IPS DF 4.7 (cell line): ENCODE measurements around the gene MFN1.

ENCODE experiments used
- DNase-seq: peaks from one replicate; pipeline ENCODE4 v3.0.0-alpha.2; 2013; ENCODE audit warnings: low spot score; ENCODE audit errors: extremely low read depth

MFN1 gene

DNA sequence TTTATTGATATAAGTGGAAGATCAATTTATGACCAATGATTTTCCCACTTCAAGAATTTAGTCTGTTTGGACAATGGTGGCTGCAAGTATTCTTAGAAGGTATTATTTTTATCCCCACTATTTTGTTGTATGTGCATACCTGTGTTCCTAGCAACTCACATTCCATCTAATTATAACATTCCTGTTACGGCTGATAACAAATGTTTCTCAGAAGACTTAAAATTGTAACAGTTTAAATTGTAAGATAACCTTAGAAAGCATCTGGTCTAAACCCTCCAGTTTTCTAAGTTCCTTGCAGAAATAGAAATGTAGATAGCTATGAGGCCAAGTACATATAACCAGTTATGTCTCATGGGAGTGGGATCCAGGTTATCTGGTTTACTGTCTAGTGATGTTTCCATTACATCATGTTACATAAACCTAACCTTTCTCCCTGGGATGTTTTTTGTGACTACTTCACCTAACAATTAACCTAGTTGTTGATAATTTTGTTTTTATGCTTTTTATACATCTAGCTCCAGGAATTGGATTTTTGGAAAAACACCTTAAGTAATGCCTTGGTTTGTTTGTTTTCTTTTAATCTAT lies 11.1 kb upstream of the MFN1 start:
- no peak for DNase-seq

- DNase-seq = no peak
Measured at GRCh38 chr3:179348325-179349013, 960 bp downstream of the MFN1 start.

GRCh38 chr3:179355996-179356395 lies 8.5 kb downstream of the MFN1 start:
- DNase-seq = no peak

- no peak for DNase-seq
Measured at GRCh38 chr3:179363332-179363731, 15.8 kb downstream of the MFN1 start.

- DNase-seq = no peak
Measured at GRCh38 chr3:179369621-179370020, 22.1 kb downstream of the MFN1 start.

GRCh38 chr3:179373938-179374337 lies 26.4 kb downstream of the MFN1 start:
- no peak for DNase-seq

GRCh38 chr3:179375091-179375999 lies 27.8 kb downstream of the MFN1 start:
- DNase-seq = no peak

DNA sequence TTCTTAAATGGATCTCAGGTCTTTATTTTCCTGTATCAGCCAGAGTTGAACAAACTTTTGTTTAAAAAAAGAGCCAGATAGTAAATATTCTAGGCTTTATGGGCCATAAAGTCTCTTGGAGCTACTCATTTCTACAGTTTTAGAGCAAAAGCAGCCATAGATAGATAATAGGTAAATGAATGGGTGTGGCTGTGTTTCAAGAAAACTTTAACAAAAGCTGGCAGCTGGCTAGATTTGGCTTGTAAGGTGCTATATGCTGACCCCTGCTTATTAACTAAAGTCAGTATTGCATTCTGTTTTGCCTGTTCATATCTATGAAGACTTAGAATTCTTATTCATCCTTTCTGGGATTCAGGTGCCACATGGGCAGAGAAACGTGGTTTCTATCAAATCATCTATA lies 29.0 kb downstream of the MFN1 start:
- no peak for DNase-seq

DNA sequence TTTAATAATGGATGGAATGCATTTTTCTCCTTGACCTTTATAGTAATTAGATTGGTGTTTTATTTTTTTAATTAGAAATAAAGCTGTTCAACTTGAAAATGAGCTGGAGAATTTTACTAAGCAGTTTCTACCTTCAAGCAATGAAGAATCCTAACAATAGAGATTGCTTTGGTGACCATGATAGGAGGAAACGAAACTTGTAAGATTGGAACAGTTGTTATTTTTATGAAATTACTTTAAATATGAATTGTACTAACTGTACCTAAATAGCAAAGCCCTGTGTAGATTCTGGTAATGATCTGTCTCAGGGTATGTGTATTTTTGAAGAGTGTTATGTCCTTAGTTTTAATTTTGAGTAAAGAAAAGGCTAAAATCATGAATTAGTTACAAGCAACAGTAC lies 44.4 kb downstream of the MFN1 start:
- no peak for DNase-seq

- DNase-seq = no peak
Measured at GRCh38 chr3:179398574-179399231, 51.2 kb downstream of the MFN1 start.

- no peak for DNase-seq
Measured at GRCh38 chr3:179401561-179401960, 54.1 kb downstream of the MFN1 start.

DNA sequence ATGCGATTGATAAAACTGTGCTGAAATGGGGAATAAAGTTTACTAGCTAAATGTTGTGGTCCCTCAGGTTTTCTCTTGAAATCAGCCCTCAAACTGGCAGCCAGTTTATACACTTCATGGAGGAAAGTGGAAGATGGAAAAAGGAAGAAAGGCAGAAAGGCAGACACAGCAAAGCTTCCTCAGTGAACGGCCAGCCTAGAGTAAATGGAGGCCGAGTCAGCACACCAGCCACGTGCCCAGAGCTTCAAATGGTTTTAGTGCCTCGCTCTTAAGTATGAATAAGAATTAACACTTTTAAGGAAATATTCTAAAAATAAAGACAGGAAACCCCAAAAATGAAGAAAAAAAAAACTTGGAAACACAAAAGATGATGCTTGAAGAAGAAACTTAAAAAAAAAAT lies 55.5 kb downstream of the MFN1 start:
- no peak for DNase-seq

DNA sequence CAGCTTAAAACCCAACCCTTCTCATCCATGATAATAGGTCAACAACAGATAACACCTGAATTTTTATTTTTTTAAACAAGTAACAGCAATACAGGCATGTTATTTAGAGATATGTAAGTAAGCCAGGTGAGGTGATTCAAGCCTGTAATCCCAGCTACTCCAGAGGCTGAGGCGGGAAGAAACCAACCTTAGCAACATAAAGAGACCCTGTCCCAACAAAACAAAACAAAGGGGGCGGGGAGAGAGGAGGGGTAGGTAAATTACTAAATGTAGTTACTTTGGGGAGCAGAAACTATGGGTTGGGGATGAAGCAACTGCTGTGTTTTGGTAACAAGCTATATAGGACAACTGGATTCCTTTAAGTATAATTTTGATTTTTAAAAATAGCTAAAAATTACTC lies 56.8 kb downstream of the MFN1 start:
- DNase-seq = no peak

DNA sequence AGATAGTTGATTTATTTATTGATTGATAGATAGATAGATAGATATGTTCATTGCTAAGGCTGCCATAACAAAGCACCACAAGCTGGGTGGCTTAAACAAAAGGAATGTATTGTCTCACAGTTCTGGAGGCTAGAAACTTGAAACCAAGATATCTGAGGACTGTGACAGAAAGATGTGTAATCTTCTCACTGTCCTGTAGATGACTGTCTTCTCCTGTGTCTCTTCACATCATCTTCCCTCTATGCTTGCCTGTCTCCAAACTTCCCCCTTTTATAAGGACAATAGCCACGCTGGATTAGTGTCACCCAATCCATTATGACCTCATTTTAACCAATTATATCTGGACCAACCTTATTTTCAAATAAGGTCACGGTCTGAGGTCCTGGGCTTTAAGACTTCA lies 62.8 kb downstream of the MFN1 start:
- no peak for DNase-seq

DNA sequence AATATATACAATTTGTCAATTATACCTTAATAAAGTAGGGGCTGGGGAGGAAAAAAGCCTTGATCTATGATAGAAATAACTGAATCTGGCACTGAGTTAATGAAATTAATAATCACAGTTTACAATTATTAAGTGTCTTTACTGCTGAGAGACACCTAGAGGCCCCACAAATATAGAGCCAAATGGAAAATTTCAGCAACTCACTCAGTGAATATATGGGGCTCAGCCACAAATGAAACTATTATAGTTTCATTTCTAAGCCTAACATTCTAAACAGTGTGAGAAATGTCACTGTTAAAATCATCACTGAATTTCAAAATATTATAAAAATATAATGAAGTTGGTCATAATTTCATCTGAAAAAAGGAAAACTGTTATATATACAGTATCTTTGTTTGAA lies 63.5 kb downstream of the MFN1 start:
- DNase-seq = no peak

- no peak for DNase-seq
Measured at GRCh38 chr3:179414804-179415203, 67.3 kb downstream of the MFN1 start.

GRCh38 chr3:179415377-179415776 lies 67.9 kb downstream of the MFN1 start:
- no peak for DNase-seq

- no peak for DNase-seq
Measured at GRCh38 chr3:179416681-179417080, 69.2 kb downstream of the MFN1 start.

- no peak for DNase-seq
Measured at GRCh38 chr3:179418610-179419009, 71.1 kb downstream of the MFN1 start.

DNA sequence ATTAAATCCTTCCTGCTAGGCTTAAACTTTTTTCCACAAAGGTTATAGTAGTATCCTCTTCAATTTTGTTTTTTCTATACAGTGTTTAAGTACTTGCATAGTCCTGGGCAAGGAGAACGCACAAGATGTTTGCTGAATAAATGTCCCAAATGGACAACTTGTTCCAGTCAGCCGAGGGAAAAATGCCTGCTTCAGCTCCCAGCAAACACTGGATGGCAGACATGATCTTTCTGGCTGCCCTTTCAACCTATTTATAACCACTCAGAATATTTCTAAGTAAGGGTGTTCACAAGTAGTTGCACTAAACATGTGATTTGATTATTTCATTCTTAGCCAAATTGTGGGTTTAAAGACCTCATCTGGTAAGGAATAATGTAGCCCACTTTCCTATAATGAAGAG lies 74.0 kb downstream of the MFN1 start:
- no peak for DNase-seq

- DNase-seq = no peak
Measured at GRCh38 chr3:179425075-179425474, 77.6 kb downstream of the MFN1 start.
